ENCODE measurements around the gene LRRC32.
"Not testable (repeated sequence)": the region's sequence is repeated elsewhere in the genome, so short reads cannot be mapped to it uniquely, and the experiment has no call there.

The LRRC32 gene

DNA sequence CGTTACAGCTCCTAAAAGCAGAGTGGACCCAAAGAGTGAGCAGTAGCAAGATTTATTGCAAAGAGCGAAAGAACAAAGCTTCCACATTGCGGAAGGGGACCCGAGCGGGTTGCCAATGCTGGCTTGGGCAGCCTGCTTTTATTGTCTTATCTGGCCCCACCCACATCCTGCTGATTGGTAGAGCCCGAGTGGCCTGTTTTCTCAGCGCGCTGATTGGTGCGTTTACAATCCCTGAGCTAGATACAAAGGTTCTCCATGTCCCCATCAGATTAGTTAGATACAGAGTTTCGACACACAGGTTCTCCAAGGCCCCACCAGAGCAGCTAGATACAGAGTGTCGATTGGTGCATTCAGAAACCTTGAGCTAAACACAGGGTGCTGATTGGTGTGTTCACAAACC lies 62.3 kb downstream of the LRRC32 start:
- DNase-seq: not testable (repeated sequence)

Measured in NCI-H1436 (cell line).